Naive thymus-derived CD8-positive, alpha-beta T cell (primary cell): ENCODE measurements around the gene NBPF14. TPM values are rescaled to one million over a fixed set of nuclear protein-coding genes. Genes with fewer than 3 reads are reported as not detected.
A peak's percentile ranks its signal among the peaks of the same experiment; 100 is the strongest.
"Not testable (repeated sequence)": the region's sequence is repeated elsewhere in the genome, so short reads cannot be mapped to it uniquely, and the experiment has no call there.

Experiments
- ATAC-seq, 2 donors: fragments of 150-1000 bp; cut with Tn5 transposase in 1 of 2; sonication (Bioruptor Pico), chemical (Tn5 transposase) in 1 of 2; 1 replicate in 1 of 2; 2 replicates in 1 of 2; pipeline ENCODE4 v1.10.0; 2021; ENCODE audit warnings: mild to moderate bottlenecking in 2 of 2, moderate library complexity in 2 of 2
- POLR2A ChIA-PET: fragments of 350-600 bp; sonication (Branson Sonifier 250); formaldehyde crosslinking; loops from one replicate; lab custom pipeline; 2021; ENCODE audit warnings: antibody characterized with exemption; lab: Charles Lee
- DNase-seq, 10 donors: peaks; one replicate each; pipeline versions ENCODE4 v3.0.0 to v3.0.0-alpha.2; 2020 to 2022
- H3K27ac Mint-ChIP-seq, 10 donors: one replicate each; pipeline ENCODE4 v1.8.0; 2020 to 2022; ENCODE audit warnings: mild to moderate bottlenecking in 10 of 10, mixed read lengths in 10 of 10, moderate library complexity in 4 of 10, inconsistent platforms in 1 of 10
- H3K27me3 Mint-ChIP-seq, 5 donors: one replicate each; pipeline ENCODE4 v1.8.0; 2021 to 2022; ENCODE audit warnings: mixed read lengths in 5 of 5
- H3K36me3 Mint-ChIP-seq, 3 donors: one replicate each; pipeline ENCODE4 v1.8.0; 2020 to 2022; ENCODE audit warnings: mixed read lengths in 3 of 3, mild to moderate bottlenecking in 2 of 3, inconsistent platforms in 1 of 3
- H3K4me1 Mint-ChIP-seq, 4 donors: one replicate each; pipeline ENCODE4 v1.8.0; 2021 to 2022; ENCODE audit warnings: mixed read lengths in 4 of 4
- H3K4me3 Mint-ChIP-seq, 10 donors: one replicate each; pipeline ENCODE4 v1.8.0; 2020 to 2022; ENCODE audit warnings: mild to moderate bottlenecking in 10 of 10, mixed read lengths in 10 of 10, moderate library complexity in 6 of 10, inconsistent platforms in 1 of 10
- H3K9me3 Mint-ChIP-seq, 9 donors: one replicate each; pipeline ENCODE4 v1.8.0; 2020 to 2022; ENCODE audit warnings: mixed read lengths in 9 of 9, mild to moderate bottlenecking in 3 of 9, inconsistent platforms in 1 of 9, moderate library complexity in 1 of 9
- polyA plus RNA-seq, 3 donors: library from polyadenylated mRNA; unstranded; fragments of 300-500 nt; fragmentation: Illumina TruSeq; gene quantifications; one replicate each; pipeline ENCODE4 v1.2.3, GENCODE V29; 2021
- total RNA-seq, 8 experiments: library from RNA in 2 of 8; stranded (reverse) in 2 of 8; gene quantifications; one replicate each; pipeline ENCODE4 v1.2.3 and lab custom pipeline; 2021 to 2026

NBPF14 gene
- total and polyA plus RNA-seq, 5 experiments from 2014 or later = 4.3 to 22.0 (median 8.9) TPM

DNA sequence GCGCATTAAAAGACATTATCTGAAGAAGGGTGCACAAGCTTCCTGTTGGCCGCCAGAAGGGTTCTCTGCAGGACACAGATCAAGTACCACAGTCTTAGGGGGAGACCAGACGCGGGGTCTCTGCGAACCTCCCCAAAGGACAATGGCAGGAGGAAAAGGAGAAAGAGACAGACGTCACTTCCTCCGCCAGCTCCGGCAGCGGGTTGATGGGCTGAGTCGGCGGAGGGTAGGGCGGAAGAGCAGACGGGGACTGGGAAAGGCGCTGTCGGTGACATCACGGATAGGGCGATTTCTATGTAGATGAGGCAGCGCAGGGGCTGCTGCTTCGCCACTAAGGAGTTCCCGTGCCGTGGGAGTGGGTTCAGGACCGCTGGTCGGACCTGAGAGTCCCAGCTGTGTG, 73.7 kb downstream of the NBPF14 start:
- H3K4me1 Mint-ChIP-seq = peaks cover 3 to 12% (median 5%) of the 10 kb centered on the region in 4 donors
- not testable (repeated sequence) for H3K36me3 Mint-ChIP-seq, H3K27me3 Mint-ChIP-seq, H3K9me3 Mint-ChIP-seq
- ATAC-seq (peak; percentile 39 to 47), DNase-seq (peak; percentile 73 to 93 (median 83))
- H3K4me3 Mint-ChIP-seq = peak overlapping the region; percentile 89 to 99 (median 96)
- POLR2A ChIA-PET = interaction anchor here (1.0 to 1.7 kb wide), 4 partner anchors 119 to 150 kb away, joined by 4 to 27 read pairs (median 7); no protein-coding TSS in a partner anchor
- peak overlapping the region; percentile 97 to 100 (median 98) for H3K27ac Mint-ChIP-seq

DNA sequence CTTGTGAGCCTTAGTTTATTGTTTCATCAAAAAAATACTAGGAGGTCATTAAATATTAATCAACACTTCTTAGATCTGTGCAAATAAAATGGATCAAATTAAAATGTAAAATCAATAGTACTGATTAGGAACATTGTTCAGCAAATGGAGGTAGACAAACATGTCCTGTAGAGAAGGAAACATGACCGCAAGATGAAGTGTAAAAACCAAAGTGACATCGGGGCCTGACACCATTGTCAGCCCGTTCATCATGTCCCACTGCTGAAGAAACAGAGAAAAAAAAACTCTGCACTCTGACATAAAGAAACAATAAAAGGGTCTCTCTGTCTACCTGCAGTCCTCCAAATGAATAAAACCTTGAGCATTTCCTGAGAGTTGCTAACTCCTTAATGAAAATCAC, 81.5 kb downstream of the NBPF14 start:
- H3K4me3 Mint-ChIP-seq, H3K9me3 Mint-ChIP-seq, H3K36me3 Mint-ChIP-seq, H3K27me3 Mint-ChIP-seq, DNase-seq, POLR2A ChIA-PET, ATAC-seq: not testable (repeated sequence)
- Mint-ChIP-seq H3K27ac (peak overlapping the region in 1 of 10 donors; percentile 85), H3K4me1 (peaks cover 0 to 19% (median 5%) of the 10 kb centered on the region in 4 donors)

DNA sequence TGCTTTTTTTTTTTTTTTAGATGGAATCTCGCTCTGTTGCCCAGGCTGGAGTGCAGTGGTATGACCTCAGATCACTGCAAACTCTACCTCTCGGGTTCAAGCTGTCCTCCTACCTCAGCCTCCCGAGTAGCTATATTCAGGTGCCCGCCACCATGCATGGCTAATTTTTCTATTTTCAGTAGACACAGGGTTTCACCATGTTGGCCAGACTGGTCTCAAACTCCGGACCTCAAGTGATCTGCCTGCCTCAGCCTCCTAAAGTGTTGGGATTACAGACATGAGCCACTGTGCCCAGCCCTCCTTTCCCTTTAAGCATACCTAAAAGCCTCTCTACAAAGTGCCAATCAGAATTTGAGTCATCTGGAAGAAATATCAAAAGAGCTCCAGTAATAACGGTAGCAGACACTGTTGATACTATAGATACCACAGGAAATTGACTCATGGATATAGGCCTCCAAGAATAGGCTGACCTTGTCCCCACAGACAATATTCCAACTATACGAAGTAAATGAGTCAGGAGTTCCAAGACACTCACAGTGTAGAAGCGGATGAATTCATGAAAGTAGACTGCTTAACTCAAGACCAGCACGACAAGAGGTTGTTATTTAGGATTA, 83.1 kb downstream of the NBPF14 start:
- POLR2A ChIA-PET, H3K9me3 Mint-ChIP-seq, H3K36me3 Mint-ChIP-seq, DNase-seq, H3K27me3 Mint-ChIP-seq, ATAC-seq, H3K4me3 Mint-ChIP-seq: not testable (repeated sequence)
- peaks cover 0 to 16% (median 5%) of the 10 kb centered on the region in 4 donors for H3K4me1 Mint-ChIP-seq
- peak overlapping the region in 1 of 10 donors; percentile 13 for H3K27ac Mint-ChIP-seq

- H3K27ac Mint-ChIP-seq = peak overlapping the region in 1 of 10 donors; percentile 68
- H3K4me3 Mint-ChIP-seq, DNase-seq, H3K27me3 Mint-ChIP-seq, H3K36me3 Mint-ChIP-seq, ATAC-seq, H3K9me3 Mint-ChIP-seq, POLR2A ChIA-PET, H3K4me1 Mint-ChIP-seq: not testable (repeated sequence)
Observed at GRCh38 chr1:148493933-148494332, 101.9 kb downstream of the NBPF14 start.

DNA sequence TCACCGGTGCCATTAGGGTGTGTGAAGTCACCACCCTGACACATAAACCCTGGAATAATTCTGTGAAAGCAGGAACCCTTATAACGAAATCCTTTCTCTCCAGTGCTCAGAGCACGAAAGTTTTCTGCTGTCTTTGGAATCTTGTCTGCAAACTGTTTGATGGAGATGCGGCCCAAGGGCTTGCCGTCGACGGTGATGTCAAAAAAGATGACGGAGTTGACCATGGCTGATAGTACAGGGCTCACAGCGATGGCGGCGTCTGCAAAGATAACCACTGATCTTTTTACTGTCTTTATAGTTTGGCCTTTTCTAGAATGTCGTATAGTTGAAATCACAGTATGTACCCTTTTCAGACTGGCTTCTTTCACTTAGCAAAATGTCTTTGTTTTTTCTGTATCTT, 112.8 kb downstream of the NBPF14 start, which contains the start of gene PPIAL4G:
PPIAL4G (minus strand) TSS at position 274 of the 400 bp plus-strand sequence; CDS start at position 224, 50 bp downstream.
- H3K36me3 Mint-ChIP-seq, DNase-seq, H3K27me3 Mint-ChIP-seq, H3K4me1 Mint-ChIP-seq, POLR2A ChIA-PET, H3K9me3 Mint-ChIP-seq, ATAC-seq: not testable (repeated sequence)
- peak within 1 kb of the TSS; percentile 31 to 97 (median 88) for H3K27ac Mint-ChIP-seq
- peak within 1 kb of the TSS in 7 of 10 donors; percentile 20 to 58 (median 53) for H3K4me3 Mint-ChIP-seq

Other genes with a start within 250 kb of the NBPF14 start
- gene PPIAL4G, start 112.7 kb downstream of the NBPF14 start, total RNA-seq = 1 to 10 TPM; 2.6 to 3.0 TPM
- gene PPIAL4G, start 112.7 kb downstream of the NBPF14 start, polyA plus RNA-seq = under 1 TPM; 0.06 to 0.10 (median 0.08) TPM
- not detected for gene NUDT4B, start 152.8 kb upstream of the NBPF14 start, total RNA-seq
- gene NUDT4B, start 152.8 kb upstream of the NBPF14 start, polyA plus RNA-seq = 1 to 10 TPM; 5.3 to 8.2 (median 7.5) TPM
- gene PDE4DIP, start 248.4 kb upstream of the NBPF14 start, total RNA-seq = 10 to 100 TPM; 52.2 to 54.9 TPM
- gene PDE4DIP, start 248.4 kb upstream of the NBPF14 start, polyA plus RNA-seq = 10 to 100 TPM in 2 of 3 donors, 1 to 10 TPM in 1; 5.9 to 14.1 (median 12.0) TPM